ENCODE data around the gene MEGF6. TPM values are rescaled to one million over a fixed set of nuclear protein-coding genes. Genes with fewer than 3 reads are reported as not detected.

Gene MEGF6
- total RNA-seq, 1 experiment from 2014 or later, result 21.3 TPM

DNA sequence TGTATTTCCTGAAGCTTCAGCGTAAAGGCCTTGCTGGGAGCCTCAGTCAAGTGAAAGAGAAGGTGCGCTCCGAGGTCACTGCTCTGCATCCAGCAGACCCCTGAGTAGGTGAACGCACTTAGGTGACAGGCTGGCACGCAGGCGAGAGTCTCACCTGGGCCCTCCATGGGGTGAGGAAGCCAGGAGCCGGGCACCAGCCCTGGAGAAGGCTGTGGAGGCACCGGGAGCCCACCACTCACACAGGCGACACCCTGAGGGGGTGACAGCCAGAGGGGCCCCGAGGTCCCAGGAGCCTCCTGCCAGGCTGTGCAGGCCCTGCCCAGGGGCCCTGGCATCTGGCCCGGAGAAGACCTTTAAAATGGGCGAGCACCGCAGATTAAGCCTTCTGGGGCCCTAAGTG lies 89.2 kb downstream of the MEGF6 start:
- Histone ChIP-seq H3T11ph (ENCODE audit: low read length) (no peak overlapping the region), H3K14ac (ENCODE audit: insufficient read depth, low read length) (no peak overlapping the region), H3K18ac (ENCODE audit: insufficient read length, low read depth, low read length) (no peak overlapping the region), H4K20me1 (ENCODE audit: control insufficient read depth, insufficient read depth, insufficient read length) (peaks cover 3% of the 10 kb centered on the region), H2AK5ac (ENCODE audit: insufficient read length, low read length) (no peak overlapping the region), H3K27ac (ENCODE audit: insufficient read length, low read depth, low read length) (no peak overlapping the region), H3K79me2 (ENCODE audit: insufficient read depth, low read length) (no peaks in the 10 kb centered on the region; the same call in 1 of the 2 replicates), H2BK15ac (ENCODE audit: low read depth, low read length) (no peak overlapping the region), H3K56ac (ENCODE audit: insufficient read length, low read depth, low read length) (no peak overlapping the region), H2BK12ac (ENCODE audit: insufficient read length, low read depth, low read length) (no peak overlapping the region), H2BK120ac (ENCODE audit: low read depth, low read length, poor library complexity, severe bottlenecking) (no peak overlapping the region), H3K27me3 (ENCODE audit: insufficient read depth, low read length) (no peaks in the 10 kb centered on the region), H3K9ac (ENCODE audit: extremely low read depth, insufficient read length, low read length) (no peak overlapping the region), H4K91ac (ENCODE audit: insufficient read length, low read depth, low read length) (no peak overlapping the region), H2BK20ac (ENCODE audit: low read depth, low read length, poor library complexity, severe bottlenecking) (no peak overlapping the region), H3K9me3 (ENCODE audit: control insufficient read depth, low read depth, low read length) (no peaks in the 10 kb centered on the region), H3K4me2 (ENCODE audit: insufficient read depth, insufficient read length, low read length) (no peak overlapping the region), H4K8ac (replicated peaks; ENCODE audit: insufficient read length, low read depth, low read length) (no peak overlapping the region), H3K4ac (ENCODE audit: low read depth, low read length) (no peak overlapping the region), H2AFZ (ENCODE audit: low read length) (no peak overlapping the region), H2BK5ac (ENCODE audit: insufficient read length, low read length) (no peak overlapping the region), H4K5ac (ENCODE audit: insufficient read length, low read depth, low read length) (no peak overlapping the region), H3K23me2 (ENCODE audit: insufficient read length, low read depth, low read length, poor library complexity, severe bottlenecking) (no peaks in the 10 kb centered on the region), H3K79me1 (ENCODE audit: insufficient read depth, low read depth, low read length, poor library complexity, severe bottlenecking) (no peaks in the 10 kb centered on the region), H3K23ac (ENCODE audit: insufficient read length, low read depth, low read length) (no peak overlapping the region), H3K4me1 (ENCODE audit: insufficient read depth, low read length) (no peaks in the 10 kb centered on the region)
- no CpG with 5 or more reads among the region's 13 CpGs for WGBS (ENCODE audit: extremely low coverage, insufficient read length, low lambda C conversion rate)
- Mint-ChIP-seq H3K4me1 (no peaks in the 10 kb centered on the region), H3K27ac (no peak overlapping the region), H3K9me3 (no peaks in the 10 kb centered on the region; a peak in 2 of 5 replicates), H3K27me3 (ENCODE audit: low read depth) (peaks cover 1% of the 10 kb centered on the region), H3K4me3 (no peak overlapping the region), H3K36me3 (ENCODE audit: insufficient read depth in 1 of 3, low read depth in 3 of 3) (peaks cover 0 to 5% (median 0%) of the 10 kb centered on the region in 3 experiments; a peak in 2 of 7 replicates)
- TF ChIP-seq, protein P1, sequence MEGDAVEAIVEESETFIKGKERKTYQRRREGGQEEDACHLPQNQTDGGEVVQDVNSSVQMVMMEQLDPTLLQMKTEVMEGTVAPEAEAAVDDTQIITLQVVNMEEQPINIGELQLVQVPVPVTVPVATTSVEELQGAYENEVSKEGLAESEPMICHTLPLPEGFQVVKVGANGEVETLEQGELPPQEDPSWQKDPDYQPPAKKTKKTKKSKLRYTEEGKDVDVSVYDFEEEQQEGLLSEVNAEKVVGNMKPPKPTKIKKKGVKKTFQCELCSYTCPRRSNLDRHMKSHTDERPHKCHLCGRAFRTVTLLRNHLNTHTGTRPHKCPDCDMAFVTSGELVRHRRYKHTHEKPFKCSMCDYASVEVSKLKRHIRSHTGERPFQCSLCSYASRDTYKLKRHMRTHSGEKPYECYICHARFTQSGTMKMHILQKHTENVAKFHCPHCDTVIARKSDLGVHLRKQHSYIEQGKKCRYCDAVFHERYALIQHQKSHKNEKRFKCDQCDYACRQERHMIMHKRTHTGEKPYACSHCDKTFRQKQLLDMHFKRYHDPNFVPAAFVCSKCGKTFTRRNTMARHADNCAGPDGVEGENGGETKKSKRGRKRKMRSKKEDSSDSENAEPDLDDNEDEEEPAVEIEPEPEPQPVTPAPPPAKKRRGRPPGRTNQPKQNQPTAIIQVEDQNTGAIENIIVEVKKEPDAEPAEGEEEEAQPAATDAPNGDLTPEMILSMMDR (conservative IDR thresholded peaks at IDR 0.05), result no peak
- no peak for DNase-seq
